Measurements from ENCODE around the gene RAD23B. TPM values are rescaled to one million over a fixed set of nuclear protein-coding genes. Genes with fewer than 3 reads are reported as not detected.

RAD23B gene
- total RNA-seq, 1 experiment from 2014 or later: 251 TPM

DNA sequence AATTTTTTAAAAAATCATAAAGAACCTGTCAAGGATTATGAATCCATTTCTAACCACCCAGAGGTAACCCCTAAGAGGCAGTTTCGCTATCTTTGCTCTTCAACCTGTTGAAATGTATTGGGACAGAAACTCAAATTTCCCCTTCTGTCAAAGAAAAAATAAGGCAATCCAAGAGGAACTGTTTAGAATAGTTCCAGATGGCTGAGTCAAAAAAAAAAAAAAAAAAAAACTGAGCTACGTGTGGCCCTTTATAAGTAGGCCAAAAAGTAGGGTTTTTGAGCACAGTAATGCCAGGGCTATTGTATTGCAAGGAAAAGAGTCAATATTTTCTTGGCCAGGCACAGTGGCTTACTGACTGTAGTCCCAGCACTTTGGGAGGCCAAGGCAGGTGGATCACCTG is 94.9 kb downstream of the RAD23B start:
- Histone ChIP-seq H3K36me3 (ENCODE audit: control insufficient read depth in 1 of 2, insufficient read depth in 2 of 2, low read length in 2 of 2) (no peaks in the 10 kb centered on the region), H3K4me1 (ENCODE audit: control insufficient read depth in 1 of 2, insufficient read depth in 2 of 2, low read length in 2 of 2) (no peaks in the 10 kb centered on the region), H3K9me3 (ENCODE audit: control insufficient read depth in 1 of 2, insufficient read depth in 1 of 2, low read depth in 1 of 2, low read length in 2 of 2) (no peaks in the 10 kb centered on the region), H3K79me2 (ENCODE audit: insufficient read depth, low read length) (no peaks in the 10 kb centered on the region), H3K9ac (ENCODE audit: low read length) (no peak overlapping the region), H3K4me2 (ENCODE audit: low read length) (no peak overlapping the region), H4K20me1 (ENCODE audit: insufficient read depth) (no peaks in the 10 kb centered on the region), H3K9me2 (ENCODE audit: insufficient read depth) (no peaks in the 10 kb centered on the region), H3K27ac (ENCODE audit: low read depth, low read length) (no peak overlapping the region), H2AFZ (ENCODE audit: low read depth, low read length, poor library complexity, severe bottlenecking) (no peak overlapping the region), H3K4me3 (replicated peaks in 1 of 2; ENCODE audit: low read depth in 1 of 2, low read length in 2 of 2) (no peak overlapping the region), H3K27me3 (ENCODE audit: insufficient read depth, low read length) (no peaks in the 10 kb centered on the region)
- RAD21 ChIA-PET (ENCODE audit: low non-redundant PET in 1 of 2, low total read pairs in 2 of 2, uncharacterized antibody in 2 of 2, unreplicated experiment in 2 of 2): no interaction called here
- CTCF ChIA-PET: no interaction called here
- TF ChIP-seq ZFX (IDR thresholded peaks at IDR 0.05) (no peak), ZNF274 (IDR thresholded peaks at IDR 0.05; ENCODE audit: low read depth, low read length) (no peak), CTCF (IDR thresholded peaks at IDR 0.05 in 2 of 3, conservative IDR thresholded peaks at IDR 0.05 in 1 of 3; ENCODE audit: borderline replicate concordance in 1 of 3, insufficient read depth in 1 of 3, low read depth in 2 of 3, low read length in 2 of 3) (no peak), POLR2AphosphoS5 (IDR thresholded peaks at IDR 0.05; ENCODE audit: low read depth, low read length) (no peak), ATF3 (IDR thresholded peaks at IDR 0.05) (no peak), POLR2A (IDR thresholded peaks at IDR 0.05; ENCODE audit: borderline replicate concordance, extremely low read depth, insufficient read depth, insufficient read length) (no peak), CEBPB (IDR thresholded peaks at IDR 0.05; ENCODE audit: low read depth) (no peak), REST (IDR thresholded peaks at IDR 0.05; ENCODE audit: low read depth) (no peak), ELF1 (IDR thresholded peaks at IDR 0.05; ENCODE audit: borderline replicate concordance, low read depth) (no peak), CBX3 (IDR thresholded peaks at IDR 0.05; ENCODE audit: low read depth) (no peak), EZH2 (IDR thresholded peaks at IDR 0.05) (no peak), EGR1 (IDR thresholded peaks at IDR 0.05; ENCODE audit: low read depth) (no peak), RAD21 (IDR thresholded peaks at IDR 0.05; ENCODE audit: low read depth) (no peak), EZH2phosphoT487 (IDR thresholded peaks at IDR 0.05; ENCODE audit: borderline replicate concordance) (no peak), ZBTB33 (IDR thresholded peaks at IDR 0.05; ENCODE audit: extremely low read depth, insufficient replicate concordance, low read length) (no peak), YY1 (IDR thresholded peaks at IDR 0.05; ENCODE audit: extremely low read depth, insufficient replicate concordance, low read depth, low read length) (no peak), FOSL1 (IDR thresholded peaks at IDR 0.05; ENCODE audit: low read depth) (no peak), SIN3A (IDR thresholded peaks at IDR 0.05; ENCODE audit: low read depth) (no peak), MAX (IDR thresholded peaks at IDR 0.05) (no peak)
- DNase-seq (ENCODE audit: low read depth, low spot score) (no peak), ATAC-seq (no peak)
- POLR2A ChIA-PET: interaction anchor here (0.6 kb wide), 1 partner anchor 115 kb away, joined by 3 read pairs; no protein-coding TSS in a partner anchor
- no TSS peak for BruUV-seq (replicated peaks)
- intact Hi-C loops (cut with micrococcal nuclease): no loop called here
